Endothelial cell of umbilical vein (primary cell): ENCODE results near the gene HECTD2. TPM values are rescaled to one million over a fixed set of nuclear protein-coding genes. Genes with fewer than 3 reads are reported as not detected.

Source experiments
- BruUV-seq: library from RNA; stranded (reverse); fragments of 400-500 nt; replicated peaks from 2 replicates; lab custom pipeline; 2021; lab: Mats Ljungman, UMichigan
- CTCF ChIA-PET: fragments of 300-600, 350-600 bp; sonication (Branson Sonifier 250); formaldehyde crosslinking; loops from one replicate; lab custom pipeline; 2021; ENCODE audit warnings: antibody characterized with exemption, inconsistent platforms; lab: Charles Lee
- POLR2A ChIA-PET: fragments of 300-600, 350-600 bp; sonication (Branson Sonifier 250); formaldehyde crosslinking; loops from one replicate; lab custom pipeline; 2021; ENCODE audit warnings: antibody characterized with exemption, inconsistent platforms; lab: Charles Lee
- DNase-seq: peaks from one replicate; pipeline ENCODE4 v3.0.0-alpha.2; 2011; ENCODE audit warnings: low read depth, low spot score
- FAIRE-seq: peaks from 2 replicates; lab custom pipeline; 2011; peaks lifted over from hg19 to GRCh38; lab: Jason Lieb, UNC
- H2AFZ ChIP-seq: 2 replicates; pipeline ENCODE4 v1.6.0; 2012; ENCODE audit warnings: low read depth, low read length, control low read depth, inconsistent platforms
- H3K27ac ChIP-seq: 2 replicates; pipeline ENCODE4 v1.5.1; 2011; ENCODE audit warnings: low read depth, mild to moderate bottlenecking, control low read depth, low read length, moderate library complexity; ENCODE audit not compliant: insufficient read depth
- H3K27me3 ChIP-seq, 2 experiments: 2 replicates each; pipeline versions ENCODE4 v1.6.0 to v1.6.1; 2011; ENCODE audit warnings: low read length in 2 of 2, mixed read lengths in 1 of 2; ENCODE audit not compliant: control insufficient read depth in 2 of 2, insufficient read depth in 2 of 2
- H3K36me3 ChIP-seq, 2 experiments: 2 replicates in 1 of 2; 3 replicates in 1 of 2; pipeline ENCODE4 v1.5.1; 2011; ENCODE audit warnings: low read length in 2 of 2, mild to moderate bottlenecking in 1 of 2, moderate library complexity in 1 of 2; ENCODE audit not compliant: control insufficient read depth in 2 of 2, insufficient read depth in 2 of 2; ENCODE audit errors: extremely low read depth in 1 of 2
- H3K4me1 ChIP-seq: 3 replicates; pipeline ENCODE4 v1.5.1; 2011; ENCODE audit warnings: mild to moderate bottlenecking, low read length; ENCODE audit not compliant: control insufficient read depth, insufficient read depth; ENCODE audit errors: extremely low read depth
- H3K4me2 ChIP-seq: 2 replicates; pipeline ENCODE4 v1.6.1; 2011; ENCODE audit warnings: low read length, control low read depth, mixed read lengths; ENCODE audit not compliant: insufficient read depth
- H3K4me3 ChIP-seq, 3 experiments: fragments of 200-600 bp in 1 of 3; sonication (generic), shearing (Covaris generic) in 1 of 3; replicated peaks in 1 of 3; 2 replicates each; pipeline ENCODE4 v1.5.1; 2011 to 2016; ENCODE audit warnings: control low read depth in 3 of 3, low read length in 3 of 3, mild to moderate bottlenecking in 2 of 3, inconsistent platforms in 1 of 3, low read depth in 1 of 3, moderate library complexity in 1 of 3; ENCODE audit not compliant: insufficient read depth in 1 of 3
- H3K79me2 ChIP-seq: 2 replicates; pipeline ENCODE4 v1.6.0; 2012; ENCODE audit warnings: low read length, inconsistent platforms; ENCODE audit not compliant: control insufficient read depth, insufficient read depth
- H3K9ac ChIP-seq: replicated peaks from 2 replicates; pipeline ENCODE3; 2011; ENCODE audit warnings: low read length, control low read depth; ENCODE audit not compliant: insufficient read depth; ENCODE audit errors: extremely low read depth
- H3K9me1 ChIP-seq: replicated peaks from 3 replicates; pipeline ENCODE4 v1.6.0; 2011; ENCODE audit warnings: mild to moderate bottlenecking, low read length; ENCODE audit not compliant: control insufficient read depth, insufficient read depth; ENCODE audit errors: extremely low read depth
- H3K9me3 ChIP-seq: replicated peaks from 2 replicates; pipeline ENCODE4 v1.5.1; 2012; ENCODE audit warnings: low read length, inconsistent platforms; ENCODE audit not compliant: control insufficient read depth, insufficient read depth
- H4K20me1 ChIP-seq: replicated peaks from 2 replicates; pipeline ENCODE3; 2011; ENCODE audit warnings: mild to moderate bottlenecking, low read length; ENCODE audit not compliant: control insufficient read depth, insufficient read depth; ENCODE audit errors: extremely low read depth
- CTCF ChIP-seq, 2 donors: IDR thresholded peaks; 1 replicate in 1 of 2; 2 replicates in 1 of 2; pipeline ENCODE4 v1.5.1; 2011; ENCODE audit warnings: low read length in 2 of 2, mild to moderate bottlenecking in 2 of 2, moderate library complexity in 2 of 2, control low read depth in 1 of 2, inconsistent platforms in 1 of 2, low read depth in 1 of 2; ENCODE audit not compliant: insufficient read depth in 1 of 2; ENCODE audit errors: extremely low read depth in 1 of 2
- EZH2 ChIP-seq: IDR thresholded peaks from 2 replicates; pipeline ENCODE4 v1.6.1; 2012; ENCODE audit warnings: borderline replicate concordance, low read depth, mild to moderate bottlenecking, moderate library complexity, low read length, inconsistent platforms; ENCODE audit not compliant: severe bottlenecking
- FOS ChIP-seq: IDR thresholded peaks from 2 replicates; pipeline ENCODE4 v1.6.1; 2011; ENCODE audit warnings: mild to moderate bottlenecking, low read length, moderate library complexity, borderline replicate concordance; ENCODE audit not compliant: insufficient read depth
- GATA2 ChIP-seq: IDR thresholded peaks from 2 replicates; pipeline ENCODE4 v1.7.0; 2011; ENCODE audit warnings: low read depth, mild to moderate bottlenecking, moderate library complexity, mixed read lengths, low read length; ENCODE audit not compliant: insufficient read length, insufficient read depth
- JUN ChIP-seq: IDR thresholded peaks from 2 replicates; pipeline ENCODE4 v1.6.1; 2011; ENCODE audit warnings: borderline replicate concordance, low read depth; ENCODE audit not compliant: insufficient read length, insufficient read depth
- MAX ChIP-seq: IDR thresholded peaks from 2 replicates; pipeline ENCODE4 v1.6.1; 2011; ENCODE audit not compliant: insufficient read depth, insufficient read length
- MYC ChIP-seq: IDR thresholded peaks from one replicate; pipeline ENCODE4 v1.6.1; 2011; ENCODE audit warnings: mild to moderate bottlenecking, low read depth, low read length
- POLR2A ChIP-seq: IDR thresholded peaks from 2 replicates; pipeline ENCODE4 v1.6.1; 2012; ENCODE audit warnings: low read depth, mild to moderate bottlenecking, control low read depth, low read length
- POLR2AphosphoS5 ChIP-seq: IDR thresholded peaks from 2 replicates; pipeline ENCODE4 v1.6.1; 2012; ENCODE audit warnings: low read depth, mild to moderate bottlenecking, control low read depth, low read length, moderate library complexity; ENCODE audit not compliant: insufficient read depth
- dilution Hi-C: fragments of 300-500 bp; cut with MboI; formaldehyde crosslinking; loops from one replicate; pipeline ENCODE4 v1.15.0; 2019; ENCODE audit warnings: low sequenced_read_pairs; ENCODE audit not compliant: extremely low pct_ligation_motif_present
- intact Hi-C: fragments of 100-400 bp; cut with micrococcal nuclease; formaldehyde crosslinking; loops from one replicate; pipeline ENCODE4 v1.10.0; 2022
- polyA plus RNA-seq, 4 experiments: library from polyadenylated mRNA; depleted of rRNA in 3 of 4; stranded (reverse) in 3 of 4; unstranded in 1 of 4; fragments of >200 nt; gene quantifications; 2 replicates each; pipeline versions ENCODE4 v1.2.1 to v1.2.3, GENCODE V29; 2011 to 2012; ENCODE audit warnings: missing spikeins in 1 of 4
- total RNA-seq: library from RNA; stranded (reverse); gene quantifications from 2 replicates; pipeline ENCODE4 v1.2.3, GENCODE V29; 2021

The HECTD2 gene
- total and polyA plus RNA-seq, 2 donors (not counting 3 experiments of a cell fraction or from before 2014, with no cell fraction given), result 4.2 to 10.7 TPM

- Histone ChIP-seq H3K27ac (no peak overlapping the region), H3K9me1 (peaks cover 3% of the 10 kb centered on the region), H3K9me3 (no peaks in the 10 kb centered on the region), H2AFZ (no peak overlapping the region), H3K4me3 (no peak overlapping the region), H3K4me1 (no peaks in the 10 kb centered on the region), H3K79me2 (no peaks in the 10 kb centered on the region), H3K27me3 (no peaks in the 10 kb centered on the region), H3K36me3 (no peaks in the 10 kb centered on the region), H4K20me1 (no peaks in the 10 kb centered on the region), H3K4me2 (no peak overlapping the region), H3K9ac (no peak overlapping the region)
- intact Hi-C loops (no loop called here), dilution Hi-C loops (no loop called here)
- FAIRE-seq (no peak), DNase-seq (no peak)
- BruUV-seq, result no TSS peak
- CTCF ChIA-PET, result no interaction called here
- POLR2A ChIA-PET, result no interaction called here
- TF ChIP-seq POLR2AphosphoS5, result no peak
- no peak for TF ChIP-seq JUN
- TF ChIP-seq FOS, result no peak
- no peak for TF ChIP-seq MAX
- no peak for TF ChIP-seq GATA2
- TF ChIP-seq MYC, result no peak
- TF ChIP-seq EZH2, result no peak
- no peak for TF ChIP-seq CTCF (IDR thresholded peaks at IDR 0.05; ENCODE audit: extremely low read depth in 1 of 2, insufficient read depth in 1 of 2, low read depth in 1 of 2, low read length in 2 of 2)
- TF ChIP-seq POLR2A, result no peak
These were observed 54.4 kb downstream of the HECTD2 start for GRCh38 chr10:91464500-91464899.
